ENCODE results near the gene C14orf119.

- no peak for TF ChIP-seq CTCF (IDR thresholded peaks at IDR 0.05)
- TF ChIP-seq POLR2A (IDR thresholded peaks at IDR 0.05): no peak
These were observed 6.1 kb downstream of the C14orf119 start for GRCh38 chr14:23101213-23101970.
